Fibroblast of mammary gland (primary cell): ENCODE results near the gene FBLN1.

Experiments
- DNase-seq: peaks from one replicate; pipeline ENCODE4 v3.0.0-alpha.2; 2010; ENCODE audit warnings: low read depth
- H3K4me3 ChIP-seq: 2 replicates; pipeline ENCODE4 v1.5.1; 2011; ENCODE audit warnings: low read depth, mild to moderate bottlenecking, low read length, moderate library complexity; ENCODE audit not compliant: control insufficient read depth
- CTCF ChIP-seq: conservative IDR thresholded peaks from 2 replicates; pipeline ENCODE4 v1.5.1; 2011; ENCODE audit warnings: low read depth, low read length, inconsistent platforms; ENCODE audit not compliant: control insufficient read depth, insufficient read depth

FBLN1 gene

GRCh38 chr22:45563362-45564040 lies 60.8 kb downstream of the FBLN1 start:
- H3K4me3 ChIP-seq: no peak overlapping the region
- TF ChIP-seq CTCF: no peak
- no peak for DNase-seq

GRCh38 chr22:45564349-45565030 lies 61.8 kb downstream of the FBLN1 start:
- no peak overlapping the region for H3K4me3 ChIP-seq
- DNase-seq: no peak
- no peak for TF ChIP-seq CTCF

- DNase-seq: no peak
- no peak overlapping the region for H3K4me3 ChIP-seq
- TF ChIP-seq CTCF: no peak
These were observed 62.5 kb downstream of the FBLN1 start for GRCh38 chr22:45565171-45565570.

GRCh38 chr22:45565973-45566372 lies 63.3 kb downstream of the FBLN1 start:
- TF ChIP-seq CTCF: no peak
- no peak for DNase-seq
- H3K4me3 ChIP-seq: no peak overlapping the region

- no peak for TF ChIP-seq CTCF
- H3K4me3 ChIP-seq: no peak overlapping the region
- no peak for DNase-seq
These were observed 65.5 kb downstream of the FBLN1 start for GRCh38 chr22:45568213-45568612.

- no peak for TF ChIP-seq CTCF
- no peak for DNase-seq
These were observed 68.4 kb downstream of the FBLN1 start for GRCh38 chr22:45571089-45571488.

More at GRCh38 chr22:45571089-45571488, 68.4 kb downstream of the FBLN1 start:
- no peak overlapping the region for H3K4me3 ChIP-seq
